NCI-H2029 treated with DMSO at 0.1 percent for 48 hours (cell line): ENCODE measurements around the gene DLGAP1.
"Not testable (repeated sequence)": the region's sequence is repeated elsewhere in the genome, so short reads cannot be mapped to it uniquely, and the experiment has no call there.

Experiments
- DNase-seq: peaks from one replicate; lab custom pipeline; 2025; lab: John Stamatoyannopoulos, UW

Gene DLGAP1

DNA sequence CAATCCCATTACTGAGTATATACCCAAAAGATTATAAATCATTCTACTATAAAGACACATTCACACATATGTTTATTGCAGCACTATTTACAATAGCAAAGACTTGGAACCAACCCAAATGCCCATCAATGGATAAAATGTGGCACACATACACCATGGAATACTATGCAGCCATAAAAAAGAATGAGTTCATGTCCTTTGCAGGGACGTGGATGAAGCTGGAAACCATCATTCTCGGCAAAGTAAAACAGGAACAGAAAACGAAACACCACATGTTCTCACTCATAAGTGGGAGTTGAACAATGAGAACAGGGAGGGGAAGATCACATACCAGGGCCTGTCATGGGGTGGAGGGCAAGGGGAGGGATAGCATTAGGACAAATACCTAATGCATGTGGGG is 167.8 kb downstream of the DLGAP1 start:
- DNase-seq, result not testable (repeated sequence)

DNA sequence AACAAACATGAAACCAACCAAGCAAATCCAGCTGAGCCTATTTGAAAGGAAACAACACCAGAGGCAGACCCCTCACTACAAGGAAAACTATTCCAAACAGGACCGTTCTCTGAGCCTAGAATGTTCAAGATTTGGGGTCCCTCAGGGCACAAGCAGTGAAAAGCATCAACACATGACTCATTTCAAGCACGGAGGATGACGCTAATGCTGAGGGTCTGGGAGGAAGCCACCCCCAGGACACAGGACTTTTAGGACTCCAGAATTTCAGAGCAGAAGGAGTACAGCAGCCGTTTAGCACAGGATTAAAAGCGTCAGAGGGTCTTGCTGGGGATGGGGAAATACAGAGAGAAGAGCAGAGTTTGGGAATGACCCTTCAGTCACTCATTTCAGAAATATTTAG is 168.9 kb downstream of the DLGAP1 start:
- no peak for DNase-seq

DNA sequence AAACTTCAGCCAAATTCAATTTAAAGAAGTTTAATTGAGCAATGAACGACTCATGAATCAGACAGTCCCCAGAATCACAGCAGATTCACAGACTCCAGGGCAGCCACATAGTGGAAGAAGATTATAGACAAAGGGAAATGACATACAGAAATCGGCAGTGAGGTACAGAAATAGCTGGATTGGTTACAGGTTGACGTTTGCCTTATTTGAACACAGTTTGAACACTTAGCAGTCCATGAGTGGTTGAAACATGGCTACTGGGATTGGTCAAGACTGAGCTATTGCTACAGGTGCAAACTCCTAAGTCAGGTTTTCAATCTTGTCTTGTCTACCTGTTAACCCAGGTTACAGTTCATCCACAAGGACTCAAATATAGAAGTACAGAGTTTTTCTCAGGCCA is 169.6 kb downstream of the DLGAP1 start:
- DNase-seq, result no peak

DNA sequence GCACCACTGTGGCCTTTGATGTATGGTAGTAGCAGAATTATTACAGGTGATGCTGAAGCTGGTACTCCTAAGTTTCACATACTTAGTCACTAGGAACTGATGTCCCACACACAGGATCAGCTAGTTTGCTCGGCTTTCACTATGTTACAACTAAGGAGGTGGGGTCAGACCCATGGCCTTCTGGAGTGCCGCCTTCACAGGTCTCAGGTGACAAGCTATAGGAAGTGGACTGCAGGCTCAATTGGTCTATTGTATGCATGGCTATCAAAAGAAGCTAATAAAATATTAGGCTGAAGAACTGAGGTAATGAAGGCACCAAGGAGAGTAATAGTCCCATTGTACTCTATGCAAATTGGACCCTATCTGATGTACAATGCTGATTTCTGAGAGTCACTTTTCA is 170.6 kb downstream of the DLGAP1 start:
- DNase-seq, result no peak

DNA sequence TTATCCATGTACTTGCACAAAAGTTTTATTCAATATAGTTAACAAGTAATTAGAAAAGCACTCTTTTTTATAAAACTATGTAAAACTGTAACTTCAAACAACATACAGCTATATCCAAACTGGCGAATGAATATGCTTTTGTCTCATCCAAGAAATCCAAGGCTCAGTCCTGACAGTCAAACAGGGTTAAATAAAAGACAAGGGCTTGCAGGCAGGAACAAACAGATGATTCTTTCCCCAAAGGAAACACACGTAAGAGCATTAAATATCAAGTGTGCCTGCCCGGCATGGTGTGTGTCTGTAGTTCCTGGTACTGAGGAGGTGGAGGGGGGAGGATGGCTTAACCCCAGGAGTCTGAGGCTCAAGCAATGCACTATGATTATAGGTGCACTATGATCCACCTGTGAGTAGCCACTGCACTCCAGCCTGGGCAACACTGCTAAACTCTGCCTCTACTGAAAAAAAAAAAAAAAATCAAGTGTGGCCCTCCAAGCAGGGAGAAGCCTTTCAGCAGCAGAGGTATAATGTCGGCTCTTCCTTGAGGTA is 171.3 kb downstream of the DLGAP1 start:
- DNase-seq, result no peak

DNA sequence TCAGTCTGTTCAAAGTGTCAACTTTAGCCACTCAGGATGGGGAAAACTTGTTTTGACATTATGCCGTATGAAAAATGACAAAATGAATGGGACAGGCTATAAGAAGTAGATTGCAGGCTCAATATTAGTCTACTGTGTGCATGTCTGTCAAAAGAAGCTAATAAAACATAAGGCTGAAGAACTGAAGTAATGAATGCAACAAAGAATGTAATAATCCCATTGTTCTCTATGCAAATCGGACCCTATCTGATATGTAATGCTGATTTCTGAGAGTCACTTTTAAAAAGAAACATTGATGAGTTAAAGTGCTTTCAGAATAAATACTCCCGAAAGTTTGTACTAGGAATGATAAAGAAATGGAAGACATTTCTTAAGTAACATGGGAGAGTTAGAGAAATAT is 172.2 kb downstream of the DLGAP1 start:
- DNase-seq, result no peak

DNA sequence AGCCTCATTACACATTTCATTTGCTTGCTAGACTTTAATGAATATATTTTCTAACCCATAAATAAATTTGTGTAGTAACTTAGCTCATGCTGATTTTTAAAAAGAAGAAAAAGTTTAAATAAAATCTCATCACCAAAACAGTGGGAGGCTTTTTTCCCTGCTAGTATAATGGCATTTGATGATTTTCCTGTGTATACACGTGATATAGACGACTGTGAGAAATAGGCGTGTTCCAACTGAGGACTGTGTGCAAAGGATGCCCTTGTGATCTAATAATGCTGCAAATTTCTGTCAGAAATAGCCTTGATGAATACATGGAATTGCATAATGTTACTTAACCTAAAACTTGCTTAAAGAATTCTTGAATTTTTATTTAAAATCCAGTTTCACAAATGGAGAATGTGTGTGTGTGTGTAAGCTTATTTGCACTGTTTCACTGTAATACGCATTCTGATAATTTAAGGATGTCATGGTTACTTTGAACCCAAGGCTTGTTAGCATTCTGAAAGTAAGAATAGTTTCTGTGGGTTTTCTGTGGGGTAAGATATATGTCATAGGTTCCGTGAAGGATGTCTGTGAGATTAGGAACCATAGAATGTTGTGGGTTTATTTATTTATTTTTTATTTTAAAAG is 178.0 kb downstream of the DLGAP1 start:
- DNase-seq, result no peak

DNA sequence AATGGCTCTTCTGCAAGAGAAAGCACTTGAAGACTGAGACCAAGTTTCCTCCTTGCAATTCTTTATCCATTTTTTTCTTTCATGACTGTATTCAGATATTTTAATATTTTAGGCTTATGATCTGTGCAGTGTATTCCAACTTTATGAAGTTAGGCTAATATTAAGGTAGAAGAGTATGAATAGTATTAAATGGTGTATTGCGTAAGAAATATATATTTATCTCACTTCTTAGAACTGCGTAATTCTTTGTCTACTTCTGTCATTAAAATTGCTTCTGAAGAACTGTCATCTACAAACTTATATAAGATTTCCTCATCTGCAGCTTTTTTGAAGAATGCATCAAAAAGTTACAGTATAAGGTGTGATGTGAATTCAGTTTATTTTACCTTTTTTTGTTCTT is 183.2 kb downstream of the DLGAP1 start:
- no peak for DNase-seq

DNA sequence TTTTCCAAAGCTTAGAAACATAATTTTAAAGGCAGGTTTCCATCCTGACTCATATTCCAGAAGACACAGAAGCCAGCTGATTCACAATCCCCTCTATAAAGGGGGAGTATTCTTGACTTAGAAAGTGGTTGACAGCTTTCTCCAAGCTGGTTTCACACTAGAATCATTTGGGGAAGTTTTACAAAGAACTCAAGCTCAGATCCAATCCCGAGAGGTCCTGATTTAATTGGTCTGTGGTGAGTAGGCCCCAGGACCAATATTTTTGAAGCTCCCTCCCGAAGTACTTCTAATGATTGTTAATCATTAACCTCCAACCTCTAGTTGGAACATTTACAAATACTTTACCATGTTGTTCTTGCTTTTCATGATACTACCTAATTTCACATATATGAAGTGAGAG is 184.1 kb downstream of the DLGAP1 start:
- DNase-seq, result no peak

DNA sequence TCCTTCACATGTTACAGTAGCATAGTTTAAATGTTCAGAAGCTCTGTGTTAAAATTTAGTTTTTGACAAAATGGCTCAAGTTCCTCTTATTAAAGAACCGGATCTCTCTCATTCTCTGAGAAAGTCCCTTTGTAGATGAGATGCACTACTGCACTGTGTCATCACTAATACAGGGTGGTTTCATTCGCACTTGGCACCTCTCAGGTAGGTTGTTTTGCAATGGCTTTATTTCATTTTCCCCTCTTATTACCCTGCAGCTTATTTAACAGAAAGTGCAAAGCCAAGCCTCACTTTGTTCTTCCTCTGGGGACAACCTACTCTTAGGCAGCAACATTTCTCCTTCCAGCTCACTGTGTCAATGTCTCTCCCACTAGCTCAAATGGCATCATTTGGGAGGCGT is 185.1 kb downstream of the DLGAP1 start:
- DNase-seq, result no peak

DNA sequence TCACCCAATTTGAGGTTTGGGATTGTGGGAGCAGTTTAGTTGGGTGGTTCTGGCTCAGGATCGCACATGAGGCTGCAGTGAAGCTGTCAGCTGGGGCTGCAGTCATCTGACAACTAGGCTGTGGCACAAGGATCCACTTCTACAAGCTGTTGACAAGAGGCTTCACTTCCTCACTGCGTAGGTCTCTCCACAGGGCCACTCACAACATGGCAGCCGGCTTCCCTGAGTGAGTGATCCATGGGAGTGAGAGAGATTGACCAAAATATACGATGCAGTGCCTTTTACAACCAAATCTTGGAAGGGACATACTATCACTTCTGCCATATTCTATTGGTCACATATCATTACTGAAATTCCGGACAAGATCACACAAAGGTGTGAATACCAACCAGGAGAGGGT is 187.5 kb downstream of the DLGAP1 start:
- DNase-seq, result no peak

DNA sequence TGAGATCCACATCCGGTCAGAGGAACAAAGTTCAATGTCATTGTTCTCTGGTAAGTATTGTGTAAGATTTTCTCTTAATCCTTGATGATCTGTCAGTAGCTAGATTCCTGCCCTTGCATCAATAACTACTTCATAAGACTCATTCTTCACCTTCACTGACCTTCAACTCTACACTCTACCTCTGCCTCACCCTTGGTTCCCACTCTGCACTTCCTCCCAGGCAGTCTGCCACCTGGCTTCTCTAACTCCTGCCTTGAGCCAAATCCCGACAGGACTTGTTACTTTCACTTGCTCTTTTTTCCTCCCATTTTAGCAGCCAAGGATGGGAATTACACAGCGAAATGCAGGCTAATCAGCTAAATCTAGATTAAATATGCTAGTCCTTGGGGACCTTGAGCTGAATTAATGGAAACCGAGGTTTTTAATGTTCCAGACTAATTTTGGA is 190.7 kb downstream of the DLGAP1 start:
- DNase-seq, result no peak

DNA sequence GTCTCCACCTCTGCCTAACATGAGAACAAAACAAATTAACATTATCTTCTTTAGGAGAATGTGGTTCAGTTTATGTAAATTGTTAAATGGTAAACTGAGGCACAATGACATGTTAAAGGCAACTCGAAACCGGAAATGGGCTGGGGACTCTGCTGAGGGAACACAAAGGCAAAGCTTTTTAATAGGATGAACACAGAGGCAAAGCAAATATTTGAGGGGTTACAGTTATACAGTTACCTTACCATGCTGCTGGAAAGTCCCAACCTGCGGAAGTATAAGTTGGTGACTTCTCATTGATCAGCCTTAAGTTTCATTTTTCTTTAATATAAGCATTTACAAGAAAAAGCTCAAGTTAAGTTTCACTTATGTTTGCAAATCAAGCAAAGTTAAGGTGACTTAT is 195.0 kb downstream of the DLGAP1 start:
- no peak for DNase-seq

DNA sequence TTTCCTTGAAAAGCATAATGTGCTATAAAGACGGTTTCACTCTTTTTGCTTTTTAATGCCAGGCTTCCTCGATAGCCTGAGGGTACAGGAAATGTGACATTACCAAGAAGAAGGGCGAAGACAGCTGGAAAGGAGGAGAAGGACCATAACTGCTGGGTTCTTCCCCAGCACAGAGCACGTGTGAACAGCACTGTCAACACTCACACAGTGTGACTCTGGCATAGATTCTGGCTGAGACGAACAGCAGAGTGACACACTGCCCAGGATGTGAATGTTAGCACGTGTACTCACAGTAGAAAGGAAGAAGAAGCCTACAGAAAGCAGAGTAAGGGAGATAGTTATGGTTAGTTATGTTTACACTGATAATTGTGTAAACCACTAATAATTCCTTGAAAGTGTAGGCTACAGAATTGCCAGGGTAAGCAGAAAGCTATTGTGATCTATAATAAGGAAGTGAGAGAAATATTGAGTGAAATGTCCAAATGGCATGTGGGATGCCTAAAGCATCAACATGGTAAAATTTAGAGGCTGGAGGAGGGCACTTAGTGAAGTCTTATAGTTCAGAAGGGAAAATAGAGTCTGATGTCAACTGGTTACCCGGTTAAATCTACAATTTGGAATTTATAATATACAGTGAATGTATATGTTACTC is 198.2 kb downstream of the DLGAP1 start:
- DNase-seq, result no peak

DNA sequence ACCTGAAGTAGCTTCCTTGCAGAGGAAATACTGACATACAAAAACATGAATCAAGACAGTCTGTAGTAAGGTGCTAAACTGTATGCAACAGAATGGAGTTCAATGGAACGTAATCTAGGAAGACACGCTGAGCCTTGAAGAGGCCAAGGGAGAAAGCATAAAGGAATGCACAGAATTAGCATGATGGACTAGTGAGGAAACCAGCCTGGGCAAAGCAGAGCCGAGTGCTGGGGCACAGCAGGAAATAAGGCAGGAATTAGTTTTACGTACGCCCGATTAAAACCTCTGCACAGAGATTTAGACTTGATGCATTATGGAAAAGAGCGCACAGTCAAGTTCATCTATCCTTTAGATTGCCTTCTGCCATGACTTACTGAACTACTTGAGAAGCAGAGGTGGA is 200.3 kb downstream of the DLGAP1 start:
- no peak for DNase-seq

DNA sequence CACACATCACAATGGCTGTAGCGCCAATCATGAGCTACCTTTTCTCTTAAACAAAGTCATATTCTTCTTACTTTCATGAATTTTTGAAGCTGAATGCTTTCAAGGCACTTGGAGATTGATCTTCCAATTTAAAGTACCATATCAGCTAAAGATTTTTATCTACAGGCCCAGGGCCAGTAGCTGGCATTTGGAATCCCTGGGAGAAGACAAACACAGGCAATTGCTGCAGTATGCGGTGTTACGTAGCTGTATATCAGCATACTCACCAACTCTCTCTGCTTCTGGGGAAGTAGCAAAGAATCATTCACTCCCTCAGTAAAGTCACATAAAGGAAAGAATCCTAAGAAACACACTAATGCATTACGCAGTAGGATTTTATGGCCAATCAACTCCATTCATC is 202.3 kb downstream of the DLGAP1 start:
- DNase-seq, result no peak

DNA sequence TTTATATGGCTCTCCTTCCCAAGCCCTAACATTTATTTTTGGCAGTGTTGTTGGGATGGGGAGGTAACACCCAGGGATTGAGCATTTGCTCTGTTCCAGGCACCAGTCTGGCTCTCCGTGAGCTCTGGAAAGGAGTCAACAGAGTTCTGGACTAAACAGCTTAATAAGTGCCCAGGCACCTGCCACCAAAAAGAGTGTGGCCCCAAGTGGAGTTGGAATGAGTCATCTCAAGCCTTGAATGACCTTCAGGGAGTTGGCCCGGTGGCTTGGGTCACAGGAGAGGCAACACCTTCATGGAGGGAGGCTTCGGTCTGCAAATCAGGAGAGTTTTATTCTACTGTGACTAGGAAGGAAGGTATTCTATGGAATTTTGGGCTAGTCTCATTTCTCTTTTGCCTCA is 203.2 kb downstream of the DLGAP1 start:
- no peak for DNase-seq

DNA sequence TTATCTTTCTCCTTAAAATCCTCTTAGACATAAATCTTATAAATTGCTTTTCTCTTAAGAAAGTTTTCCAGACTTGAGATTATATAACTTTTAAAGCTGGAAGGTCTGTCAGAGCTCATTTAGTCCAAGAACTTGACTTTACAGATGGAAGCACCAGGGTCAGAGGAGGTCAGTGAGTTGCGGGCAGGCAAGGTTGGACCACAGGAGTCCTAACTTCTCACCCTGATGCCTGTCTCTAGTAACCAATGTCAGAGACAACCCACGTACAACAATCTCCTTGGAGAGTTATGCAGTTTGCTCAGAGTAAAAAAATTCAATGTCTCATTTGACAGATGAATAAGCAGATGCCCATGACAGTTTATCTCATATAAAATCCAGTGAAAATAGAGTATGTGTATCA is 203.9 kb downstream of the DLGAP1 start:
- DNase-seq, result no peak

DNA sequence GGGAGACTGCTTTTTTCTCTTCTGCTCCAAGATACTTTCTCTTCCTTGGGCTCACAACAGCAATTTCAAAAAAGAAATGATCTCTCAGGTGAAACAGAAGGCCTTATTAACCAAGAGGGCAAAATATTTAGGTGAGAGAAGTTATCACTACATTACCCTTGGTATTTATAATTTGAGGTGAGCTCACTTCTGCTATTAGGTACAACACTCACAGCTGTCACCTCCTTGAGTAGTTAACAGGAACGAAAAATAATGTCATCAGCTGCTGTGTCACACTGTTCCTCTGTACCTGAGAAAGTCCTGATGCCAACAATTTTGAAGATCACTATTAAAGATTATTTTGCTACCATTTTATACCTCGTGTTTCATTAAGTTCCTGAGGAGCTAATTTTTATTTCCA is 205.0 kb downstream of the DLGAP1 start:
- no peak for DNase-seq

DNA sequence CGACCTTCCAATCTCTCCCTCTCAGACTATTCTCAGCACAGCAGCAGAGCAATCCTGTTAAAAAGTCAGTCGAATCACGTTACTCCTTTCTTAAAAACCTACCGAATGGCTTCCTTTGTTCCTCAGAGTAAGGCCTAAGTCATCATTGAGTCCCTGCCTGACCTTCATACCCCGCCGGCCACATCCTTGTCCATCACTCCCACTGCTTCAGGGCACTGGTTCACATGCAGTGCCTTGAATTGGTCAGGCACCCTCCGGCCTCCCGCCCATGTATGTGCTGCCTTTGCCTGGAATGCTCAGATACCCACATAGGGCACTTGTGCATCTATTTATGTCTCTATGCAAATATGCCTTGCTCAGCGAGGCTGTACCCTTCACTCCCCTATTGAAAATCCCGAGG is 206.4 kb downstream of the DLGAP1 start:
- no peak for DNase-seq

DNA sequence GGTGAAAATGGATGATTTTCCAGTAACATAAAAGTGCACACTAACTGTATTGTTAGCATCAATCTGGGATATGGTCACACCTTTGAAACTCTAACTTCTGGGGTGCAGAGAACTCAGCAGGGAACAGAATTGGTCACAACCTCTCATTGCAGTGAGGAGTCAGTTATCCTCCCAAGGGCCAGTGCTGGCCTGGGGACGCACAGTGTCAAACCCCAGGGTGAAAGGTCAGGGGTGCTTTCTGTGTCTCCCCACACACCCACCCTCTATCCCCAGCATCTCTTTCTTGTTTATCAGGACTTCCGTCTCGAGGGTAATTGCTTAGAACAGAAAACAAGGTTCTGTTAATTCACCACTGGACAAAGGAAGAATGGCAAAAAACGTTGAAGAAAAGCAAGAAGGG is 208.7 kb downstream of the DLGAP1 start:
- DNase-seq, result no peak

DNA sequence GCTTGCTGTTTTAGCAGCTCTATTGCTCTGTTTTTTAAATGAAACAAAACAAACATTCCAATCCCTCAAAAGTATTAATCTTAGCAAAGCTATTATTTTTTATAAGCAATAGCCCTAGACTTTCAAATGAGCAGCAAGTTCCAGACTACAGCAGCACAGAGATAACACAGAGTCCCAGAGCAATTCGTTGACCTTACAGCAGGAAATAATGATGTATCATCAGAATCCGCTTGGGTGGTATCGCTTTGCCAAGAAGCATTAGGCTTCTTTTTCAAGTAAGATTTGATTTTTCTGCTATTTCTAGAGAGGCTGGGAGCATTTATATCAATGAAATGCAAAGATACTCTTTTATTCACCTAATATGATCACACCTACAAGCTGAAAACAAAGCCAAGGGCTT is 209.7 kb downstream of the DLGAP1 start:
- no peak for DNase-seq

DNA sequence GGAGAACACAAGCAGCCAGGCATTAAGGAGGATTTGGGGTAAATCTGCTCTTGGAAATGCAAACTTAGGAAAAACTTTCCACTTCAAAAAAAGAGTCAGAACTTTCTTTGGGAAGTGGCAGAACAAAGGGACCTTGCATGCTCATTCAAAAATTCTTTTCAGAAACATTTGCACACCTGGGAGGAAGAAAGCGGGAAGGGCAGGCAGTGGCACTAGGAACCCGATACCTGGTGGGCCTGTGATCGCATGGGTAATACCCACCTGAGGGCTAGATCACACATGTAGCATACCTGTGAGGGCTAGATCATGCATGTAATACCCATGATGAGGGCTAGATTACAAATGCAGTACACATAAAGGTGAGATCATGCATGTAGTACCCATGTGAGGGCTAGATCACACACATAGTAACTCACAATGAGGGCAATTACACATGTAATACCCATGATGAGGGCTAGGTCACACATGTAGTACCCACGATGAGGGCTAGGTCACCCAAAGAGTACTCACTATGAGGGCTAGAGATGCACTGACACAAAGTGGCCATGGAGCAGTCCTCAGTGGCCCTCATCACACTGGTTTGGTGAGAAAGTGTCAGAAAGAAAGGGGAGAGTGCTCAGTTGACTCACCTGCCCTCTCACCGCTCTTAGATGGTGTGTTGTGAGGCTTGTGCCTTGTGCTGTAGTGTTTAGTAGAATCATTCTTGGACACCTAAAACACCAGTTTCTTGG is 212.5 kb downstream of the DLGAP1 start:
- DNase-seq, result no peak
